Midbrain (tissue), 1 donor: ENCODE data around the gene RMND5B.
"Not testable (repeated sequence)": the region's sequence is repeated elsewhere in the genome, so short reads cannot be mapped to it uniquely, and the experiment has no call there.

Source experiments
- DNase-seq: peaks from one replicate; lab custom pipeline; 2025; lab: John Stamatoyannopoulos, UW

RMND5B gene, protein sequence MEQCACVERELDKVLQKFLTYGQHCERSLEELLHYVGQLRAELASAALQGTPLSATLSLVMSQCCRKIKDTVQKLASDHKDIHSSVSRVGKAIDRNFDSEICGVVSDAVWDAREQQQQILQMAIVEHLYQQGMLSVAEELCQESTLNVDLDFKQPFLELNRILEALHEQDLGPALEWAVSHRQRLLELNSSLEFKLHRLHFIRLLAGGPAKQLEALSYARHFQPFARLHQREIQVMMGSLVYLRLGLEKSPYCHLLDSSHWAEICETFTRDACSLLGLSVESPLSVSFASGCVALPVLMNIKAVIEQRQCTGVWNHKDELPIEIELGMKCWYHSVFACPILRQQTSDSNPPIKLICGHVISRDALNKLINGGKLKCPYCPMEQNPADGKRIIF

DNA sequence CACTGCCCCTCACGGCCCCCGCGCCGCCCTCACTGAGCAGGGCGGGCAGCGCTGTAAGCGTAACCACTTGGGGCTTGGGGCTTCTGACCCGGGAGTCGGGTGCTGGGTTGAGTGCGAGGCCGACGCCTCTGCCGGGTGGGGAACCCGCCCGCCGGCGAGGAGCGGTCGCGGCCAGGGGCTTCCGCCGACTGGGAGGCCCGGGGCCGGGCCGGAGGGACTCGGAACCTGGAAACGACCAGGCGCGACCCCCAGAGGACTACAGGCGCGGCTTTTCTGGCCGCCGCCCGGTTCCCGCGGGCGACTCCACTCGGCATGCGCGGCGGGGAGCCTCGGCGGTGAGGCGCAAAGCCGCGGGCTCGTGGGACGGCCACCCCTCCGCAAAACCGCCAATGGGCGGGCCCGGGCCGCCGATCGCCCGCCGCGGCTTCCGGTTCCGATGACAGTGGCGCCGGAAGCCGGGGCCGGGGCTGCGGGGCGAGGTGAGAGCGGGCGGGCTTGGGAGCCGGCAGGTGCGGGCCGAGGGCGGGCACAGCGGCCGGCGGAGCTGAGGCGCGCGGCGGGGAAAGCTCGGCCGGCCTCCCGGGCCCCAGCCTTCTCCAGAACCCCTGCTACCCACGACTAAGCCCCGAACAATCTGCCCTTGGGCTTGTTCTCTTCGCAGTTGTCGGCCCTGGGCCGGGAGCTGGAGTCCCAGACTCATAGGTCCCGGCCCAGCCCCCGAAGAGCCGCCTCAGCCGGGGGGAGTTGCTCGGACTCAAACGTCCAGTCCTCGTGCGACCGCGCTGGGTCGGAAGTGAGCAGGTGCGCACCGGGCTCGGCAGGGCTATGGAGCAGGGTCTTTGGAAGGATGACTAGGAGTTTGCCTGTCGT, at the start of gene RMND5B:
Gene RMND5B, plus strand, starts transcription at position 439 of the 870 bp plus-strand sequence. CDS start 7,106 bp downstream, outside the sequence.
- DNase-seq = peak; percentile 83

DNA sequence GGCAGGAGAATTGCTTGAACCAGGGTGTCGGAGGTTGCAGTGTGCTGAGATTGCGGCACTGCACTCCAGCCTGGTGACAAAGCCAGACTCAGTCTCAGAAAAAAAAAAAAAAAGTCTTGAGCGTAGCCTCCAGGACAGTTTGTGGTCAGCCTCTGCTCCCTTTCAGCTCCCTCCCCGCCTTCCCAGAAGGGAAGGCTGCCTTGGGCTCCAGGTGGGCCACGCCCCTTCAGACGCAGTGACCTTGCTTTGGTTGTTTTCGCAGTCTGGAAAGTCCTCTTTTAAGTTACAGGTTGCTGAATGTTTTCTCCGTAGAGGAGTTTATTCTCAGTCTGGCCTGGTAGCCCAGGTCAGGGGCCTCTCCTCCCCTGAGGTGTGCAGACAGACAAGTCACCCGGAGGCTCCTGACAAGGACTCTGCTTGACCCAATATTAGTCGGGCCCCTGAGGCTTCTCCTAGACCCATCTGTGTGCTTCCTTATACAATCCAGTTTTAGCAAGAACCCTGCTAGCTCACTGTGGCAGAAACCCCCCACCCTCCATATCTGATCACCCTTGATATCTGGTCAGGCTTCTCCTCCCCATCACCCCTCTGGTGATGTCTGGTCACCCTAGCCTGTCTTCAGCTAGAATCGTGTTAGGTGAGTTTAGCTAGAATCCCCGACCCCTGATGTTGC, 49.1 kb upstream of the RMND5B start:
- DNase-seq = no peak

DNA sequence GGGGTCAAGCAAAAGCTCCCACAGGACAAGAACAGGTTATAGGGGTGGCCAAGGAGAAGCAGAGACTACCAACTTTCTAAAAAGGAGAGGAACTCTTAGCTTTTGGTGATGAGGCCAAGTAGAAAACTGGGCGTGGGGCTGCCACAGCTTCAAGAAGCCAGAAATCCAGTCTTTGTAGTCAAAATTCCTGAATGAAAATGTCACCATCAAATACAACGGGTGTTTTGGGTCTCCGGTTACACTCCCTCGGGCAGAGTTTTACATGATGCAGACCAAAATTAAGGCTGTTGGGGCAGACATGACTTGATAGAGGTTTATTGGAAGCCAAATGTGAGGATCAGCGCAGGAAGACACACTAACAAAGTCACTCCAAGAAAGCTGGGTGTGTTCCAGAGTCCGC, 46.9 kb upstream of the RMND5B start:
- DNase-seq = no peak

DNA sequence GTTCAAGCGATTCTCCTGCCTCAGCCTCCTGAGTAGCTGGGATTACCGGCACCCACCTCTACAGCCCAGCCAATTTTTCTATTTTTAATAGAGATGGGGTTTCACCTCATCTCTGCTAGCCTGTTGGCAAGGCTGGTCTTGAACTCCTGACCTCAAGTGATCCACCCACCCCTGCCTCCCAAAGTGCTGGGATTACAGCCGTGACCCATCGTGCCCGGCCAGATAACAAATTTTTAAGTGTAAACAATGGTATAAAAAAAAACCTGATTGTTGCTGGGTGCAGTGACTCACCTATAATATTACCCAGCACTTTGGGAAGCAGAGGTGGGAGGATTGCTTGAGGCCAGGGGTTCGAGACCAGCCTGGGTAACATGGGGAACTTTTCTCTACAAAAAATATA, 45.5 kb upstream of the RMND5B start:
- no peak for DNase-seq

DNA sequence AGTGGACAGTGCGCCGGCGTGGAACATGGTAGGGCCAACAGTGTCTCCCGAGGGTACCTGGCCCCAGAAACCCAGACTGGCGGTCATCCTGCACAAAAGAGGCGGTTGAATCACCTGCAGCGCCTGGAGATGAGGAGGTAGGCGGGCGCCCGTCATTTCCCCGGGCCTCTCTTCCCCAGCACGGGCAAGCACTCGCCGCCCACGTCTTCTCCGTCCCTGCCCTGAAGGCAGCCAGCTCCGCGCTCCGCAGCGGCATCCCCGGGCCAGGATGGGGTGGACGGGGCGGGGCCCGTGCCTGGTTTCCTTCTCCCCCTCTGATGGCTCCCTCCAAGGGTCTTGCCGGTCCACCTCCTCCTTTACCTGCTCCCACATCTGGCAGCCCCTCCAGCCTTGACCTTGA, 44.5 kb upstream of the RMND5B start:
- DNase-seq = no peak

DNA sequence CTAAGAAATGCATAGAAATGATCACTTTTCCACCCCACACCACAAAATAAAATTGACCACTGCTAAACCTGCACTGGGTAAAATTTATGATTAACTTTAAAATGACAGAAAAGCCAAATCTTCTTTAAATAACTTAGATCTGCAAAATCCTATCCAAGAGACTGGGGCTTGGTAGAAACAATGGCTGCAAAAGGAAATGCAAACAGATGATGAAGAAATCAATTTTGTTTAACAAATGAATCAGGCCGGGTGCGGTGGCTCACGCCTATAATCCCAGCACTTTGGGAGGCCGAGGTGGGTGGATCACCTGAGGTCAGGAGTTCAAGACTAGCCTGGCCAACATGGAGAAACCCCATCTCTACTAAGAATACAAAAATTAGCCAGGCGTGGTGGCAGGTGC, 43.6 kb upstream of the RMND5B start:
- not testable (repeated sequence) for DNase-seq

DNA sequence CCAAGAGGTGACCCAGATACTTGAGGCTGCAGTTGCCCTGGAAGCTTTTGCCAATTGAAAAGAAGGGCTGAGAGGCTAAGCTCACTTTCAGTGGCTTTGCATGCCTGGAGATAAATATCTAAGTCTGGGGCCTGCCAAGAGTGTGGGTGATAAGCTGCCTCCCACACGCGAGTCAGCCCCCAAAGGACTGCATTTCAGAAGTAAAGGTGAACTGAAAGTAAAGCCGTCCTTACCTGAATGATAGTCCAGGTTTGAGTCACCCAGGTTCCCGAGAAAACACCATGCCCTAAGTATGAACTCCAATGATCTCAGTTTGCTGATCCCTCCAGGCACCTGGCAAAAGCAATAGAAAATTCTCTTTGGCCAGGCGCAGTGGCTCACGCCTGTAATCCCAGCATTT, 40.0 kb upstream of the RMND5B start:
- DNase-seq = no peak

DNA sequence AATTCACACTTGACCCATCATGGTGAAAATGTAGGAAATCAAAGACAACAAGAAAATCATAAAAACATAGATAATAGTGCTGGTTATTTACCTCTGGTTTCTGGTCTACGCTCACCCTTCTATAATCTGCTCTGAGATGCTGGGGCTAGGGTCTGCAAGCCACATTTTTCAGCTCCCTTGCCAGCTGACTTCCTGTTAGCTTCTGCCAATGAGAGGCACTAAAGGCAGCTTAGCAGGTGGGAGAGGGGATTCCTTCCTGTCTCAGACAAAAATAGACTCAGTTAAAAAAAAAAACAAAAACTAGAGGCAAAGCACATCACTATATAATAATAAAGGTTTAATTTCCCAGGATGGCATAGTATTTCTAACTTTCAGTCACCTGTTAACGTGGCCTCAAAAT, 37.7 kb upstream of the RMND5B start:
- DNase-seq = no peak

DNA sequence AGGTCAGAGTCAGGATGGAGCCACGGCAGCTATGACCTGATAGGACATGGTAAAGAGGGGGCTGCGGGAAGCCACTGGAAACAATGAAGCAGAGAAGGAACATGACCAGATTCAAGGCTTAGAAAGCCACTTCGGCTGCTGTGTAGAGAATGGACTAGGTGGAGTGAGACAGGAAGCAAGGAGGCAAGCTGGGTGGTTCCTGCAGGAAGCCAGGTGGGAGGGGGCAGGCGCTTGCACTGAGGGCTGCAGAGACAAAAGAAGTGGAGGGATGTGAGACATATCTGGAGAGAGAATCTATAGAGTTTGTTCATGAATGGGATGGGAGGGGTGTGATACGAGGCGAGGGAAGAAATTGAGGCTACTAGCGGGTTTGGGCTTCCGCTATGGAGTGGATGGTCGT, 36.5 kb upstream of the RMND5B start:
- DNase-seq = no peak

DNA sequence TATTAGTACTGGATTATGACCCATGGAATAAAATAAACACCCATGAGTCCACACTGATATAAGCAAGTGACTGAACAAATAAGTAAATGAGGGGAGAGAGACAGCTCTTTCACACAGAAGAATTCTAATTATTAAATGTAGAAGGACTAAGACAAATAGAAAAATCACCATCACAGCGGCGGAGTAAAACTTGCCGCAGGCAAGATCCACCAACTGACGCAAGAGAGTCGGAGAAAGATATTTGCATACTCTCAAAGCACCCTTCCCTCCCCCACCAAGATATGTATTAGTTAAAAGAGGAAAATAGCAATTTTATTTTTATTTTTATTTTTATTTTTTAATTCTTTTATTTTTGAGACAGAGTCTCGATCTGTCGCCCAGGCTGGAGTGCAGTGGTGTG, 32.1 kb upstream of the RMND5B start:
- no peak for DNase-seq

DNA sequence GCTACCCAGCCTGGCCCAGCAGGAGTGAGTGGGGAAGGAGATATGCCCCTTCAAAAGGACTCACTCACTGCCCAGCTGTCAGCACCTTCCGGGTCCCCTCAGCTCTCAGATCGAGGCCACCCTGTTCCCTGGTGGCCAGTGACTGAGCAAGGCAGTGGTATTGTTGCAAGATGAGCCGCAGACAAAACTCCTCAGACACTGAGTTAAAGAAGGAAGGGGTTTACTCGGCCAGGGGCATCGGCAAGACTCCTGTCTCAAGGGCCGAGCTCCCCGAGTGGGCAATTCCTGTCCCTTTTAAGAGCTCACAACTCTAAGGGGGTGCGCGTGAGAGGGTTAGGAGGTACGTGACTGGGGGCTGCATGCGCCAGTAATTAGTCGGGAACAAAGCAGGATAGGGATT, 27.2 kb upstream of the RMND5B start:
- DNase-seq = no peak

DNA sequence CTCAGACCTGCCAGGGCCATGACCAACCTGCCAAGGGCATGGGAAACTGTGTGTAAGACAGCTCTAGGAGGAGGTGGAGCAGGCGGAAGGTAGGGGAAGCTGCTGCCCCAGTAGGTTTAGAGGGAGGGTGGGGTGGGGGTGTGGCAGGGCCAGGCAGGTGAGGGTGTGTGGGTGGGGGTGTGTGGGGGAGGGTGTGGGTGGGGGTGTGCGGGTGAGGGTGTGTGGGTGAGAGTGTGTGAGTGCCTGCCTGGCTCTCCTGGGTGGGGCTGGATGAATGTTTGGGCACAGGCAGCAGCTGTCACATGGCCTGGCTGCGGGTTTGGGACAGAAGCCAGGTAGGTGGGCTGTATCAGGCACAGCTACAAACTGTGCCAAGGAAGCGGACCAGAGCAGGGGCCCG, 26.3 kb upstream of the RMND5B start:
- DNase-seq = no peak

DNA sequence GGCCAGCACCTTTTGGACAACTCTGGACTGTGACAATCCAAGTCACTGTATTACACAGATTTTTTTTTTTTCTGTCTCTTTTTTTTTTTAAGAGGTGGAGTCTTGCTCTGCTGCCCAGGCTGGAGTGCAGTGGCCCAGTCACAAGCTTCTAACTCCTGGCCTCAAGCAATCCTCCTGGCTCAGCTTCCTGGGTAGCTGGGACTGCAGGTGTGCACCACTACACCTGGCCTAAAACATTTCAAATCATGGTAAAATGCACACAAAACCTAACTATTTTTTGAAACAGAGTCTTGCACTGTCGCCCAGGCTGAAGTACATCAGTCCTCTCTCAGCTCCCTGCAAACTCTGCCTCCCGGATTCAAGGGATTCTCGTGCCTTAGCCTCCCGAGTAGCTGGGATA, 24.7 kb upstream of the RMND5B start:
- DNase-seq = no peak

DNA sequence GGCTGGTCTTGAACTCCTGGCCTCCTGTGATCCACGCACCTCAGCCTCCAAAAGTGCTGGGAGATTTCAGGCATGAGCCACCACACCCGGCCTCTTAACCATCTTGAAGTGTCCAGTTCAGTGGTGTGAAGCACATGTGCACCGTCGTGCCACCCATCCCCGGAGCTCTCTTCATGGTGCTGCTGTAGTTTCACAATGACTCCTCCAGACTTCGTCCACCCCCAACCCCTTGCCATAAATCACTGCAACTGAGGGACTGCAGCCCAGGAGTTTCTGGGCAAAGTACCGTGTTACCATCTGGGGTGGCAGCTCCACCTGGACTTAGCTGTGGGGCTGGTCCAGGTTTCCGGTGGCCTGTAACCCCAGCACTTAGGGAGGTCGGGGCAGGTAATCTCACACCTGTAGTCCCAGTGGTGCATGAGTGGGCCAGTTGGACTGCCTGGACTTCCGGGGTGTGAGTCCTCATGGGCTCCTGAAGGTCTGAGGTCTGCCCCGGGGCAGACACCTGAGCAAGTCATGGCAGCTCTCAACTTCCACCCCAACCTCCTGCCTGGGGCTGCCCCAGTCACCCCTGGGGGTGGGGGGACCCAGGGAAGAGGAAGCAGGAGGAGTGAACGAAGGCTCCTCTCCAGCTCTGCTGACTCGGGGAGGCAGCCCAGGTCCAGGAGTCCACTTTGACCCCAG, 24.1 kb upstream of the RMND5B start:
- DNase-seq = no peak

DNA sequence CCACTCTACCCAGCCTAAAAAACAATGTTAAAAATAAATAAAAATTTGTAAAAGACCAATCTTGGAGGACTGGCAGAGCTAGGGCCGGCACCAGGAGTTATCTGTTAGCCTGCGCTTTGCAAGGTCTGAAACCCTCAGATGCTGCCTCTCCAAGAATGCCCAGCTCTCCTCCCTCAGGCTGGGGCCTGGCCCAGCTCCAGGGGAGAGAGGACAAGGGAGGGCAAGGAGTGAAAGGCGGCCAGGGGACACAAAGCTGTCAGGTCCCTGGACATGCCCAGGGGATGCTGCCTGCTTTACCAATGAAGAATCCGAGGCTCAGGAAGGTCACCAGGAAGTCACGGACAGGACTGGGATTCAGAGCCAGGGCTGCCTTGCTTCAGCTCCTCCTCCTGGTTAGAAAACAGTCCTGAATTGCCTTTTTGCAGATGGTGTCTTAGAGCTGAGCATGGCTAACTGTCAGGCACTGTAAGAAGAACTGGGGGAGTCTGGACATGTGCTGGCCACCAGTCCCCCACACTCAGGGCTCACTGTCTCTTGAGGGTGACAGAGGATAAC, 23.0 kb upstream of the RMND5B start:
- DNase-seq = no peak

DNA sequence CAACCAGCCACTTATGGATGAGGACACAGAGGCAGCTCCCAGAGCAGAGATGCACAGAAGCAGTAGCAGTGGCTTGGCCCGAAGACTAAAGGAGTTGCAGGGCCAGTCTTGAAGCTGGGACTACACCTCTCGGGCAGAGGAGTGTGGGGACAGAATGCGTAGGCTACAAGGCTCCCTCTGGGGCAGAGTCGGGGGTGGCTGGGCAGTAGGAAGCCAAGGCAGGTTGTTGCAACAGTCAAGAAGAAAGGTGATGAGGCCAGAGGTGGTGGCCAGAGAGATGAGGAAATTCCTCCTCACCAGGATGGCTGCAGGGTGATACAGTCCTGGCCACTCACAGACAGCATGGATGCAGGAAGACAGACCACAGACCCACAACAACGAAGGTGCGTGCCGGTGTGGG, 22.4 kb upstream of the RMND5B start:
- no peak for DNase-seq

DNA sequence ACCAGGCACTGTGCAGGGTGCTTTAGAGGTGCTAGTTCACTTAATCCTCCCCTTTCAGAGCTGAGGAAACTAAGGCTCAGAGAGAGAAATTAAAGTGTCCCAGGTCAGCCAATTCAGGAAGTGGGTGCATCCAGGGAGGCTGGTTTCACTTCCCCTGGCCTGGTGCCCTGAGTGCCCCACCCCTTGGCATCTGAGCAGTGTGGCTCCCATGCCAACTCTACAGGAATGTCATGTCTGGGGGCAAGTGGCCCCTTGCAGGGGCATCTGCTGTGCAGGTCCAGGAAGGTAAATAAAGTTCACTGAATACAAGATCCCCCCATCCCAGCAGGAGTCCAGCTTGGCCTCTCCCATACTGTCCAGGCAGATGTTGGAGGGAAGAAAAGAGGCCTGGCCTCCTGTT, 21.8 kb upstream of the RMND5B start:
- DNase-seq = no peak

DNA sequence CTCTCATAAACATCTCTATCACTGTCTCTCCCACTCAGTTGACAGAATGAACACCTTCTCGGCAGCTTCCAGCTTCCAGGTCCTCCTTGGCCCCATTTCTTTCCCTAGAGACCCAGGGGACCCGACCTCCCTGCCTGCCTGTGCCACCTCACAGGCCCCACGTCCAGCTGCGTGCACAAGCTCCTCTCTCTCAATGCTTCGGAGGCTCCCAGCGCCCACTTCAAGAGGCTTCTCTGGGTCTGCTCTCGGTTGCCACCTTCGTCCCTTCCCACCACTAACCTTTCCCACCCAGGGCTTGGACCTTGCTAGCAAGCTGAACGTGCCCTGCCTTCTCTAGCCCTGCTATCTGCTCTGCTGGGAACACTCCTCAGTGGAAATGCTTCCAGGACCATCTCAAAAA, 20.3 kb upstream of the RMND5B start:
- DNase-seq = no peak

DNA sequence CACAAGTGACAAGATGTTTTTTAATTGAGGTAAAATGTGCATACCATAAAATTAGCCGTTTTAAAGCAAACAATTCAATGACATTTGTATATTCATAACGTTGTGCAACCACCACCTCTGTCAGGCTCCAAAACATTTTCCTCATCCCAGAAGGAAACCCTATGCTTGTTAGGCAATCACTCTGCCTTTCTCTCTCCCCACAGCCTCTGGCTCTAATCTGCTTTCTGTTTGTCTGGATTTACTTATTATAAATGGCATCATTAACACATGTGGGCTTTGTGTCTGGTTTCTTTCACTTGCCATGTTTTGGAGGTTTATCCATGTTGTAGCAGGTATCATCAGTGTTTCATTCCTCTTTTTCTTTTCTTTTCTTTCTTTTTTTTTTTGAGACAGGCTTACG, 18.9 kb upstream of the RMND5B start:
- DNase-seq = no peak

DNA sequence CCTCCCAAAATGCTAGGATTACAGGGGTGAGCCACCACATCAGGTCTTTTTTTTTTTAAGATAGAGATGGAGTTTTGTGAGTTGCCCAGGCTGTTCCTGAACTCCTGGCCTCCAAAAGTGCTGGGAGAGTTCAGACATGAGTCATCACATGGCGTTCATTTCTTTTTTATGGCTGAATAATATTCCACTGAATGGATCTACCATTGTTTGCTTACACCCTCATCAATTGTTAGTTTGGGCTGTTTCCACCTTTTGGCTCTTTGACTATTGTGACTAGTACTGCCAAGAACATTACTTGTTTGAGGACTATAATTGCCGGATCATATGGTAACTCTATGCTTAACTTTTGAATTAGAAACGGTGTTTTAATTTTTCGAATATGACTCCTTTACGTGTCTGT, 18.3 kb upstream of the RMND5B start:
- DNase-seq = no peak

DNA sequence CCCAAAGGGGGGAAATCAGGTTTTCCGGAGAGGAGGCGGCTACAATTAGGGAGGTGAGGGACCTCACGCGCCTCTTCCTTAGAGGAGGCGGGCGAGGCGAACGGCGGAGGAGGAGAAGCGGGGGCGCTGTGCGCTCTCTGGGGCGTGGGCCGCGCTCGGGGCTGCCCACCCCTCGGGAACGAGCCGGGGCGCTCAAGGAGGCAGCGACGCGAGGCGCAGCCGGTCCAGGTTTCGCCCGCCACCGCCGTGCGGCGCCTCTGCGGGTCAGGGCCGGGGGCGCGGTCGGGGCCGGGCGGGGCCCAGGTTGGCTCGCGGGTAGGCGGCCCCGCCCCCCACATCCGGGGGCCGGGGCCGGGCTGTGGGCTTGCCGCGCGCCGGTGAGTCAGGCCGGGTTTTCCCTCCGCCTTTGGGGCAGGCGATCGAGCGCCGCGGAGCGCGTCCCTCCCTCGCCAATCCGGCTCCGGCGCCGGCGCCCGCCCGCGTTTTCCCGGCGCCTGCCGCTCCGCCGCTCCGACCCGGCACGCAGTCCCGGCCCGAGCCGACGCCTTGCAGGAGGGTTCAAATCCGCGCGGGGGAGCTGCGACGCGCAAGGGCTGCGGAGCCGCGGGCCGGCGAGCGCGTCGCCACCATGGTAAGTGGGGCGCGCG, 17.6 kb upstream of the RMND5B start, which contains the start of gene N4BP3:
Gene N4BP3, plus strand, starts transcription at position 392 of the 647 bp plus-strand sequence. CDS start 6,052 bp downstream, outside the sequence.
- no peak for DNase-seq
